ENCODE measurements around the gene CMIP. TPM values are rescaled to one million over a fixed set of nuclear protein-coding genes. Genes with fewer than 3 reads are reported as not detected.

CMIP gene
- total RNA-seq, 4 donors from 2014 or later = 17.1 to 60.5 (median 39.7) TPM

DNA sequence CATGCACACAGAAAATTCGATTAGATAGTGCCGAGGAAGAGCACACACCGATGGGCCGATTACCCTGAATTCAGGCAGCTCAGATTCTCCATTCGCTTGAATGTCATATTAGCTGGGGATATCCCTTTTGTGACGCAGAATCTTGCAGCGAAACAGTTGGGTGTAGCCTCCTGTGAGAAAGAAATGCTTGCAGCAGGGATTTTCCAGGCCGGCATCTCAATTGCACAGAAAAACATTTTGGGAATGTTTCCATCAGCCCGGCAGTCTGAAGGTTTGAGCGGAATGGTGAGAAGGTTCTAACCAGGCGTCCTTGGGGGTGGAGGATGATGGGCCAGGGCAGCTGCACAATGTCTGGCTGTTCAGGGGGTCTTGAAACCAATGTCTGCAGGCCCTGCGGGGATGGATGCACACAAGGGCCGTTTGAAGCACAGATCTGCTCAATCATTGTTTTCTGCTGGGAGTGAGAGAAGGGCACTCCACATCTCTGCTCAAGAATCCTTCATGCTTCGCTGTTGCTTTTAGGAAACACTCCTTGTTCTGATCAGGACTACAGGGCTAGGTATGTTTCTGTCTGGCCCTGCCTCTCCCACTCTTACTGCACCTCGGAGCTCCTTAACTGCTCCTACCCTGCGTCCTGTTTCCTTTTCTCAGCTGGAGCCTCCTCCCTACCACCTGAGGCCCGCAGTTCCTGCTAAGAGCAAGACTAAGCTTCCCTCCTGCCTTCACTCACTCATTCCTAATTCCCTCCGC is 94.6 kb downstream of the CMIP start:
- Histone ChIP-seq H3K4me3 (no peak overlapping the region), H3K27ac (peak overlapping the region; percentile 19 to 55 (median 46)), H3K4me1 (peaks cover 11 to 51% (median 23%) of the 10 kb centered on the region in 3 donors), H3K9me3 (no peaks in the 10 kb centered on the region), H3K27me3 (no peaks in the 10 kb centered on the region), H3K36me3 (peaks cover 0 to 16% (median 0%) of the 10 kb centered on the region in 3 donors)
- TF ChIP-seq, protein P1, sequence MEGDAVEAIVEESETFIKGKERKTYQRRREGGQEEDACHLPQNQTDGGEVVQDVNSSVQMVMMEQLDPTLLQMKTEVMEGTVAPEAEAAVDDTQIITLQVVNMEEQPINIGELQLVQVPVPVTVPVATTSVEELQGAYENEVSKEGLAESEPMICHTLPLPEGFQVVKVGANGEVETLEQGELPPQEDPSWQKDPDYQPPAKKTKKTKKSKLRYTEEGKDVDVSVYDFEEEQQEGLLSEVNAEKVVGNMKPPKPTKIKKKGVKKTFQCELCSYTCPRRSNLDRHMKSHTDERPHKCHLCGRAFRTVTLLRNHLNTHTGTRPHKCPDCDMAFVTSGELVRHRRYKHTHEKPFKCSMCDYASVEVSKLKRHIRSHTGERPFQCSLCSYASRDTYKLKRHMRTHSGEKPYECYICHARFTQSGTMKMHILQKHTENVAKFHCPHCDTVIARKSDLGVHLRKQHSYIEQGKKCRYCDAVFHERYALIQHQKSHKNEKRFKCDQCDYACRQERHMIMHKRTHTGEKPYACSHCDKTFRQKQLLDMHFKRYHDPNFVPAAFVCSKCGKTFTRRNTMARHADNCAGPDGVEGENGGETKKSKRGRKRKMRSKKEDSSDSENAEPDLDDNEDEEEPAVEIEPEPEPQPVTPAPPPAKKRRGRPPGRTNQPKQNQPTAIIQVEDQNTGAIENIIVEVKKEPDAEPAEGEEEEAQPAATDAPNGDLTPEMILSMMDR (IDR thresholded peaks at IDR 0.05) = no peak
- TF ChIP-seq POLR2A (IDR thresholded peaks at IDR 0.05) = no peak
- intact Hi-C loops (cut with DNase I) = no loop called here
- 53 to 73% methylated on average over 18 of the region's 18 CpGs for WGBS, 2 donors
- DNase-seq = no peak

DNA sequence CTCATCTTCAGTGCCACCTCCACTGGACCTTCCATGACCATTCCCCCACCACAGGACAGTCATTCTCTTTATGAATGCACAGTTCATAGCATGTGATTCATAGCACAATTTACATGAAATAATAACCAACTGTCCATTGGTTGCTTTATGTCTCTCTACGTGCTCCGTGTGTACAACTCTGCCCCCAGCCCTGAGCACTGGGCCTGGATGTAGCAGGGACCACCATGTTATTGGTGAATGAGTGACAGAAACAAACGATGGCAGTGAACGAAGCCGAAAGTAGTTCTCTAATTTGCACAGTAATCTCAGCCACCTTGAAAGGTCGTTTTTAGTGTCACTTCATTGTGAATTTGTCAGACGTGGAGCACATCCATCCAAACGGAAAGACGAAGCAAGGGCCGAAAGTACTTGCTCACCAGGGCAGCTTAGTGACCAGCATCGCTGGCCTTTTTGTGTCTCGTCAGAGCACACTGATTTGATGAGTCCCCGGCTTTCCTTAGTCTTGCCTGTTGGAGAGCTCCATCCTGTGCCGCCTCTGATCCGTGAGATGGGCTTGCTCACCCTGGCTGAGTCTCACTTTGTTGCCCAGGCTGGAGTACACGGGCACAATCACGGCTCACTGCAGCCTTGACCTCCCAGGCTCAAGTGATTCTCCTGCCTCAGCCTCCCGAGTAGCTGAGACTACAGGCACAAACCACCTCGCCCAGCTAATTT is 95.3 kb downstream of the CMIP start:
- H3K4me3 ChIP-seq = no peak overlapping the region
- WGBS, 2 donors = 89 to 90% methylated on average over 18 to 19 of the region's 19 CpGs
- H3K36me3 ChIP-seq = peaks cover 0 to 16% (median 0%) of the 10 kb centered on the region in 3 donors
- H3K4me1 ChIP-seq = peaks cover 11 to 56% (median 30%) of the 10 kb centered on the region in 3 donors
- H3K27ac ChIP-seq = peak overlapping the region in 3 of 4 donors; percentile 36 to 55 (median 55)
- TF ChIP-seq, protein P1 (IDR thresholded peaks at IDR 0.05) = no peak
- no peak for TF ChIP-seq POLR2A (IDR thresholded peaks at IDR 0.05)
- no peak for DNase-seq
- no peaks in the 10 kb centered on the region for H3K9me3 ChIP-seq
- intact Hi-C loops (cut with DNase I) = no loop called here
- no peaks in the 10 kb centered on the region for H3K27me3 ChIP-seq

DNA sequence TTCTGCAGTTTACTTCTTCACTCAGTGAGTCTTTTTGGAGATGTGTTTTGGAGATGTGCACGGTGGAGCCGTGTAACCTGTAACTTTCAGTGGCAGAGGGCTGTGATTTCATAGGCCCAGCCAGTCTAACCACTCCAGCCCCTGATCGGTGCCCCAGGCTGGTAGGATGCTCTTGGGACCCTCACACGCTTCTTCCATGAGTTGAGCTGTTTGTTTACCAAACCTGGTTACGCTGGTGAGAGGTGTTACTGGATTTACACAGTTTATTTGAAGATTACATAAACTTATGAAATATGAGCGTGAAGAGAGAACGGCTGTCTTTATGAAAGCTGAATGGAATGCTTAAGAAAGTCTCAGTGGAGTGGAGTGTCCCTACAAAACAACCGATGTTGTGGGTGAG is 96.7 kb downstream of the CMIP start:
- intact Hi-C loops (cut with DNase I) = no loop called here
- Histone ChIP-seq H3K27ac (no peak overlapping the region), H3K9me3 (no peaks in the 10 kb centered on the region), H3K36me3 (peaks cover 0 to 10% (median 0%) of the 10 kb centered on the region in 3 donors), H3K4me1 (peaks cover 11 to 63% (median 36%) of the 10 kb centered on the region in 3 donors), H3K27me3 (no peaks in the 10 kb centered on the region), H3K4me3 (no peak overlapping the region)
- TF ChIP-seq, protein P1 (IDR thresholded peaks at IDR 0.05) = no peak
- TF ChIP-seq POLR2A (IDR thresholded peaks at IDR 0.05) = no peak
- no peak for DNase-seq
- WGBS, 2 donors = 79 to 91% methylated on average over 8 of the region's 8 CpGs

DNA sequence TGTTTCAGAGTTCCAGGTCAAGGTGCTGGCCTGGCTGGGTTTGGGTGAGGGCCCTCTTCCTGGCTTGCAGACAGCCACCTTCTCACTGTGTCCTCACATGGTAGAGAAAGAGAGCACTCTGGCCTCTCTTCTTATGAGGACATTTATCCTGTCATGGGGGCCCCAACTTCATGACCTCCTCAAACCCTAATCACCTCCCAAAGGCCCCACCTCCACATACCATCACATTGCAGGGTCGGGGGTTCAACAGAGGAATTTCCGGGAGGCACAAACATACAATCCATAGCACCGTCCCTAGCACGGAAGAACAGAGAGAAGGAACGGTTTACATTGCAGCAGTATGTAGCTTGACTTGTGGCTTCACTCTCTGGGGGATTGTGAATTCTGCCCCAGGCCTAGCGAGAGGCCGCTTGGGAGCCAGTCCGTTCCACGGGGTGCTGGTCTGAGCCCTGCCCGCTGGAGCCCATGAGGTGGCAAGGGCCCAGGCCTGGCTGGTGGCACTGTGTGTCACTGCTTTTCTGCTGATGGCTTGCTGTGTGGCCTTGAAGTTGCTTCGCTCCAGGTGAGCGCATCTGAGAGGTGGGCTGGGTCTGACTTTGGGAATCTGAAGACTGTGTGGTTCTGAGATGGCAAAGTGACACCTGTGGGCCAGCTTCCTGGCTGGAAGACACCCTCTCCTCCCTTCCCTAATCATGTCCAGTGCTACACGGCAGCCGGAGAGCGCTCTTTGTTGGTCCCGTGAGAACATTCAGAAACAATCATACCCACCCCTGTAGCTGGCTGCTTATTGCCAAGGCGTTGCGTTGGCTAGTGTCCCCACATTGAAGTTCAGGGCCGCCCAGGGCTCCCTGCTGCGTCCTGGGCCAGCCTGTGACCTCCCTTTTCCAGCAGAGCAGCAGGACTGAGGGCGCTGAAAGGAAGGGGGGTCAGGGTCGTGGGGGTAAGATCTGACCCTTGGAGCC is 98.3 kb downstream of the CMIP start:
- WGBS, 2 donors = 82 to 90% methylated on average over 9 to 17 of the region's 22 CpGs
- Histone ChIP-seq H3K4me1 (peaks cover 11 to 72% (median 36%) of the 10 kb centered on the region in 3 donors), H3K4me3 (no peak overlapping the region), H3K36me3 (no peaks in the 10 kb centered on the region), H3K27ac (peak overlapping the region in 2 of 4 donors; percentile 51 to 54), H3K27me3 (no peaks in the 10 kb centered on the region), H3K9me3 (no peaks in the 10 kb centered on the region)
- TF ChIP-seq, protein P1 (IDR thresholded peaks at IDR 0.05) = no peak
- intact Hi-C loops (cut with DNase I) = no loop called here
- DNase-seq = no peak

Data from esophagus squamous epithelium (tissue), 5 donors.